ENCODE measurements around the gene CALML5.

Gene CALML5

GRCh38 chr10:5500910-5501309 is 1.5 kb upstream of the CALML5 start:
- TF ChIP-seq TCF12 (IDR thresholded peaks at IDR 0.05; ENCODE audit: low read depth) (no peak), REST (IDR thresholded peaks at IDR 0.05; ENCODE audit: low read depth) (no peak), CEBPB (IDR thresholded peaks at IDR 0.05) (no peak), EGR1 (IDR thresholded peaks at IDR 0.05) (no peak)

DNA sequence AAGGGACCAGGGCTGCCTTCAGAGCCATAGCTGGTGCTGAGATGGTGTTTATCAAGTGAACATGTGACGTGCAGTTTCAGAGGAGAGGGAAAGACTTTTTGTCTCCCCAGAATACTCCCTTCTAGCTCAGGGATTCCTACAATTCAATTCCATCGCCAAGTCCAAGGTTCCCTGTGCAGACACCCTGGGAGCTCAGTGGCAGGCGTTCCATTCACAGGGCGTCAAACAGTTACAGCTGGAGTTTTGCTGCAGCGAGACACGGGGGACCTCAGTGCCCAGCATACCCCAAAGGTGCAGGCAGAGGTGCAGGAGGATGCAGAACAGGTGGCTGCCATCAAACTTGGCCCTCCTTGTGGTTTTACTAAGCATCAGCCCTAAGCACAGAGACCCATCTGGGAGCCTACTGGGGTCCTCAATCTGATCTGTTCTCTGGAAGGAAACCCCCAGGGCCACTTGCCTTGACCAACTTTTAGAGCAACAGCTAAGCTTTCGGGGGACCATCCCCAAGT is 846 bp upstream of the CALML5 start:
- TF ChIP-seq RAD21 (IDR thresholded peaks at IDR 0.05; ENCODE audit: low read depth) = no peak
- no peak for TF ChIP-seq CEBPB (IDR thresholded peaks at IDR 0.05)
- TF ChIP-seq MAX (IDR thresholded peaks at IDR 0.05) = no peak
- no peak for TF ChIP-seq FOXM1 (IDR thresholded peaks at IDR 0.05; ENCODE audit: borderline replicate concordance, low read depth)
- TF ChIP-seq TCF12 (IDR thresholded peaks at IDR 0.05; ENCODE audit: low read depth) = no peak

- TF ChIP-seq EP300 (IDR thresholded peaks at IDR 0.05; ENCODE audit: borderline replicate concordance) = no peak
- no peak for TF ChIP-seq ZBTB7A (IDR thresholded peaks at IDR 0.05; ENCODE audit: low read depth)
- no peak for TF ChIP-seq TCF12 (IDR thresholded peaks at IDR 0.05; ENCODE audit: low read depth)
- no peak for TF ChIP-seq TEAD4 (IDR thresholded peaks at IDR 0.05)
- no peak for TF ChIP-seq REST (IDR thresholded peaks at IDR 0.05; ENCODE audit: low read depth)
- no peak for TF ChIP-seq FOXM1 (IDR thresholded peaks at IDR 0.05; ENCODE audit: borderline replicate concordance, low read depth)
- no peak for TF ChIP-seq CEBPB (IDR thresholded peaks at IDR 0.05)
- no peak for TF ChIP-seq NFIC (IDR thresholded peaks at IDR 0.05)
- TF ChIP-seq CREB1 (IDR thresholded peaks at IDR 0.05; ENCODE audit: low read depth) = no peak
- TF ChIP-seq MAX (IDR thresholded peaks at IDR 0.05) = no peak
- no peak for TF ChIP-seq USF1 (IDR thresholded peaks at IDR 0.05)
Measured at GRCh38 chr10:5498791-5499492, 428 bp downstream of the CALML5 start.

DNA sequence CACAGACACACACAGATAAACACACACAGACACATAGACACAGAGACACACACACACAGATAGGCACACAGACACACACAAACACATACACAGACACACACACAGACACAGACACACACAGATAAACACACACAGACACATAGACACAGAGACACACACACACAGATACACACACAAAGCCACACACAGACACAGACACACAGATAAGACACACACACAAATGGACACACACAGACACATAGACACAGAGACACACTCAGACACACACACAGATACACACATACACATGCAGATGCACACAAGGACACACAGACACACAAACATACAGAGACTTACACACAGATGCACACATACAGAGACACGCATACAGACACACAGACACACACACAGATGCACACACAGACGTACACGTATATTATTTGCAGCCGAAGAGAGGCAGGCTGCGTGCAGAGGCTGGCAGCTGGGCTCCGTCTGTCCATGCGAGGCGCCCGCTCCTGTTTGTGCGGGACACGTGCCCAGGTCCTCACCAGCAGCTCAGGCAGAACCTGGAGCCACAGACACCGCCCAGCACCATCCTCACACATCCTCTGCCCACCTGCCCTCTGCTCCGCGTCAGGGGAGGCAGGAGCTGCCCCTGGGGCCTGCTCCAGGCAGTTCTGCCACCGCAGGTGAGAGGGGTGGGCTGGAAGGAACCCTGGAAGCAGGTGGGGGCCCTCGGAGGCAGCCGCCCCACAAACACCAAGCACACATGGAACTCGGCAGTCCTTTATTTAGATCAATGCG is 1.2 kb downstream of the CALML5 start:
- TF ChIP-seq CEBPB (IDR thresholded peaks at IDR 0.05) (no peak), NFIC (IDR thresholded peaks at IDR 0.05) (no peak), TEAD4 (IDR thresholded peaks at IDR 0.05) (no peak), CREB1 (IDR thresholded peaks at IDR 0.05; ENCODE audit: low read depth) (no peak), TAF1 (IDR thresholded peaks at IDR 0.05; ENCODE audit: low read depth) (no peak), EP300 (IDR thresholded peaks at IDR 0.05; ENCODE audit: borderline replicate concordance) (no peak), RAD21 (IDR thresholded peaks at IDR 0.05; ENCODE audit: low read depth) (no peak), TCF12 (IDR thresholded peaks at IDR 0.05; ENCODE audit: low read depth) (no peak), YY1 (IDR thresholded peaks at IDR 0.05; ENCODE audit: low read depth) (no peak), USF1 (IDR thresholded peaks at IDR 0.05) (no peak), FOXM1 (IDR thresholded peaks at IDR 0.05; ENCODE audit: borderline replicate concordance, low read depth) (no peak)

- TF ChIP-seq USF1 (IDR thresholded peaks at IDR 0.05) (no peak), TAF1 (IDR thresholded peaks at IDR 0.05; ENCODE audit: low read depth) (no peak), TCF12 (IDR thresholded peaks at IDR 0.05; ENCODE audit: low read depth) (no peak), TEAD4 (IDR thresholded peaks at IDR 0.05) (no peak), FOXM1 (IDR thresholded peaks at IDR 0.05; ENCODE audit: borderline replicate concordance, low read depth) (no peak), EGR1 (IDR thresholded peaks at IDR 0.05) (no peak), MAX (IDR thresholded peaks at IDR 0.05) (no peak), EP300 (IDR thresholded peaks at IDR 0.05; ENCODE audit: borderline replicate concordance) (no peak), ZBTB7A (IDR thresholded peaks at IDR 0.05; ENCODE audit: low read depth) (no peak), RAD21 (IDR thresholded peaks at IDR 0.05; ENCODE audit: low read depth) (no peak), NFIC (IDR thresholded peaks at IDR 0.05) (no peak), REST (IDR thresholded peaks at IDR 0.05; ENCODE audit: low read depth) (no peak), CREB1 (IDR thresholded peaks at IDR 0.05; ENCODE audit: low read depth) (no peak), YY1 (IDR thresholded peaks at IDR 0.05; ENCODE audit: low read depth) (no peak), CEBPB (IDR thresholded peaks at IDR 0.05) (no peak)
Measured at GRCh38 chr10:5497289-5497688, 2.1 kb downstream of the CALML5 start.
